Measurements from ENCODE around the gene PSMD1. TPM values are rescaled to one million over a fixed set of nuclear protein-coding genes. Genes with fewer than 3 reads are reported as not detected.
A peak's percentile ranks its signal among the peaks of the same experiment; 100 is the strongest.

Gene PSMD1
- total and polyA plus RNA-seq, 2 experiments from 2014 or later = 102 to 106 TPM

DNA sequence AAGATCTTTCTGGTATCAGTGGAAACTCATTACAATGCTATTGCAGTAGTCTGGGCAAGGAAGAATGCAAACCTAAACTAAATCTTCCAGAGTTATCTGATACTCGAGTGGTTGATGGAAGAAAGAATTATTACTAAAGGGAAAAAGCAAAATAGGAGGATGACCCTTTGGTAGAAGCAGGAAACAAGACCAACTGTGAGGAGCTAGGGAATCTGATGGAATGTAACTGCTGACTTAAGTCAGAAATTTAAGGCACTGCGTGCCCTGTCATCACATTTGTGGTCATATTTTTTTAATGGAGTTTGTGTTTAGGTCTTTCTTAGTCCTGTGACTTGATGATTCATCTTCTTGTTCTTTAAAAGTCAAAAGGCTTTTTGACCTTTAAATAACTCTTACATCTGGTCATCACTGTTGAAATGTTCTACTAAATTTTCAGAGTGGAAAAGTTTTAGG lies 105.2 kb downstream of the PSMD1 start:
- Histone ChIP-seq H3K36me3 (ENCODE audit: low read depth) (peaks cover 19% of the 10 kb centered on the region), H3K4me1 (ENCODE audit: insufficient read depth) (peaks cover 29% of the 10 kb centered on the region), H3K27me3 (replicated peaks; ENCODE audit: insufficient read depth) (no peaks in the 10 kb centered on the region), H3K27ac (peak overlapping the region; percentile 94), H3K79me2 (ENCODE audit: insufficient read depth) (no peaks in the 10 kb centered on the region), H3K4me3 (peak overlapping the region; percentile 33), H3K9me3 (ENCODE audit: low read depth) (no peaks in the 10 kb centered on the region), H2AFZ (no peak overlapping the region), H3F3A (ENCODE audit: insufficient read depth) (peaks cover 35% of the 10 kb centered on the region), H3K4me2 (ENCODE audit: unreplicated experiment) (peak overlapping the region; percentile 58), H4K20me1 (ENCODE audit: insufficient read depth) (no peaks in the 10 kb centered on the region), H3K9ac (peak overlapping the region; percentile 65), H3K9me2 (ENCODE audit: insufficient read depth) (no peaks in the 10 kb centered on the region)
- in situ Hi-C loops (cut with MboI) = no loop called here
- DNase-seq = peak; percentile 92
- WGBS, 2 experiments (ENCODE audit: low coverage in 1 of 2, low lambda C conversion rate in 2 of 2, missing lambda C conversion rate in 2 of 2) = 0 to 1% methylated on average over 2 of the region's 2 CpGs
- TF ChIP-seq EZH2 (IDR thresholded peaks at IDR 0.05; ENCODE audit: insufficient read depth, poor library complexity, severe bottlenecking) (no peak), EZH2phosphoT487 (IDR thresholded peaks at IDR 0.05; ENCODE audit: insufficient read depth, low read depth) (peak; percentile 94; the same call in 1 of the 2 replicates)

DNA sequence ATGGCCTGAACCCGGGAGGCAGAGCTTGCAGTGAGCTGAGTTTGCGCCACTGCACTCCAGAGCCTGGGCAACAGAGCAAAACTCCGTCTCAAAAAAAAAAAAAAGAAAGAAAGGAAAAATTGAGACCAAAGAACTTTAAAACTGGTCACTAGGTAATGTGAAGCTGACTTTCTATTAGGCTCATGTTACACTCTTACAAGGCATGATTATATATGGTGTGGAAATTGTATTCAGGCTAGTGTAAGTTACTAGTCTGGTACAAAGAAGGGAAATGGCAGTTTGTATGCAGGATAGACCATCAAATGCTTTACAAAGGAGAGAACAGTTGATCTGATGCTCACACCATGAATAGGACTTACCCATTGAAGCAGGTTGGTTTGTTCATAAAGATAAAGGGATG lies 106.3 kb downstream of the PSMD1 start:
- TF ChIP-seq EZH2phosphoT487 (IDR thresholded peaks at IDR 0.05; ENCODE audit: insufficient read depth, low read depth) (no peak), EZH2 (IDR thresholded peaks at IDR 0.05; ENCODE audit: insufficient read depth, poor library complexity, severe bottlenecking) (no peak)
- peak overlapping the region; percentile 94 for H3K27ac ChIP-seq
- H3K9me2 ChIP-seq (ENCODE audit: insufficient read depth) = no peaks in the 10 kb centered on the region
- in situ Hi-C loops (cut with MboI) = no loop called here
- no peak overlapping the region for H2AFZ ChIP-seq
- no peaks in the 10 kb centered on the region for H3K9me3 ChIP-seq (ENCODE audit: low read depth)
- H3K4me2 ChIP-seq (ENCODE audit: unreplicated experiment) = no peak overlapping the region
- no peaks in the 10 kb centered on the region for H4K20me1 ChIP-seq (ENCODE audit: insufficient read depth)
- H3F3A ChIP-seq (ENCODE audit: insufficient read depth) = peaks cover 35% of the 10 kb centered on the region
- no peak for DNase-seq
- WGBS, 2 experiments (ENCODE audit: low coverage in 1 of 2, low lambda C conversion rate in 2 of 2, missing lambda C conversion rate in 2 of 2) = 95 to 100% methylated on average over 3 of the region's 3 CpGs
- H3K9ac ChIP-seq = 0 out of 2 replicates have a peak overlapping the region, but pooled peaks have one; percentile 65
- no peaks in the 10 kb centered on the region for H3K79me2 ChIP-seq (ENCODE audit: insufficient read depth)
- H3K27me3 ChIP-seq (replicated peaks; ENCODE audit: insufficient read depth) = no peaks in the 10 kb centered on the region
- H3K36me3 ChIP-seq (ENCODE audit: low read depth) = peaks cover 20% of the 10 kb centered on the region
- no peak overlapping the region for H3K4me3 ChIP-seq
- H3K4me1 ChIP-seq (ENCODE audit: insufficient read depth) = peaks cover 29% of the 10 kb centered on the region

DNA sequence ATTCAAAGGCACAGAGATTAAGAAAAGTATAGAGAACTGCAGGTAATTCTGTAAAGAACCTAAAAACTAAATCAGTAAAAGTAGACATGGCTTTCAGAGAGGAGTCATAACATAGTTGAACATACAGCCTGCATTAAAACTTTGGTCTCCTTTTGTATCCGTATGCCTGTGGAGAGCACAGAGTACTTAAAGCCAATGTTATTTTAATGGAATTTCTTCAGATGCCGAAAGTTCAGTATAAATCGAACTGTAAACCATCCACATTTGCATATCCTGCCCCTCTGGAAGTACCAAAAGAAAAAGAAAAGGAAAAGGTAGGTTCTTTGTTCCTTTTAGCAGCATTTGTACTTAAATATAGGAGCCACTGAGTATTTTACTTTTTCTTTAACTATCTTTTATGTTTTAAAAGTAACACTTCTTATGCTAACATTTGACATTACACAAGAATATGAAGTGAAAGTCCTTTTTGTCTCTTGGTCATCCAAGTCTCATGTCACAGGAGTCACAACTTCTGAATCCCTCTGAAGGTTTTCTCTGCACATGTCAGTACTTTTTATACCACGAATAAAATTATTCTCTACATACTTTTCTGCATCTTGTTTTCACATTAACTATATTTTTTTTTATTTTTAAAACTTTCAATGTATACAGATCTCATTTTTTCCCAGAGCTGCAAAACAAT lies 106.9 kb downstream of the PSMD1 start:
- no peak overlapping the region for H2AFZ ChIP-seq
- H3K36me3 ChIP-seq (ENCODE audit: low read depth) = peaks cover 25% of the 10 kb centered on the region
- H3K9me2 ChIP-seq (ENCODE audit: insufficient read depth) = no peaks in the 10 kb centered on the region
- no peak for DNase-seq
- WGBS, 2 experiments (ENCODE audit: low coverage in 1 of 2, low lambda C conversion rate in 2 of 2, missing lambda C conversion rate in 2 of 2) = 95 to 96% methylated on average over 4 of the region's 4 CpGs
- in situ Hi-C loops (cut with MboI) = no loop called here
- H3K79me2 ChIP-seq (ENCODE audit: insufficient read depth) = no peaks in the 10 kb centered on the region
- no peaks in the 10 kb centered on the region for H4K20me1 ChIP-seq (ENCODE audit: insufficient read depth)
- no peaks in the 10 kb centered on the region for H3K27me3 ChIP-seq (replicated peaks; ENCODE audit: insufficient read depth)
- no peak overlapping the region for H3K9ac ChIP-seq
- TF ChIP-seq EZH2phosphoT487 (IDR thresholded peaks at IDR 0.05; ENCODE audit: insufficient read depth, low read depth) (no peak), EZH2 (IDR thresholded peaks at IDR 0.05; ENCODE audit: insufficient read depth, poor library complexity, severe bottlenecking) (no peak)
- H3K4me1 ChIP-seq (ENCODE audit: insufficient read depth) = peaks cover 29% of the 10 kb centered on the region
- no peak overlapping the region for H3K27ac ChIP-seq
- H3K9me3 ChIP-seq (ENCODE audit: low read depth) = no peaks in the 10 kb centered on the region
- no peak overlapping the region for H3K4me3 ChIP-seq
- no peak overlapping the region for H3K4me2 ChIP-seq (ENCODE audit: unreplicated experiment)
- H3F3A ChIP-seq (ENCODE audit: insufficient read depth) = peaks cover 37% of the 10 kb centered on the region

DNA sequence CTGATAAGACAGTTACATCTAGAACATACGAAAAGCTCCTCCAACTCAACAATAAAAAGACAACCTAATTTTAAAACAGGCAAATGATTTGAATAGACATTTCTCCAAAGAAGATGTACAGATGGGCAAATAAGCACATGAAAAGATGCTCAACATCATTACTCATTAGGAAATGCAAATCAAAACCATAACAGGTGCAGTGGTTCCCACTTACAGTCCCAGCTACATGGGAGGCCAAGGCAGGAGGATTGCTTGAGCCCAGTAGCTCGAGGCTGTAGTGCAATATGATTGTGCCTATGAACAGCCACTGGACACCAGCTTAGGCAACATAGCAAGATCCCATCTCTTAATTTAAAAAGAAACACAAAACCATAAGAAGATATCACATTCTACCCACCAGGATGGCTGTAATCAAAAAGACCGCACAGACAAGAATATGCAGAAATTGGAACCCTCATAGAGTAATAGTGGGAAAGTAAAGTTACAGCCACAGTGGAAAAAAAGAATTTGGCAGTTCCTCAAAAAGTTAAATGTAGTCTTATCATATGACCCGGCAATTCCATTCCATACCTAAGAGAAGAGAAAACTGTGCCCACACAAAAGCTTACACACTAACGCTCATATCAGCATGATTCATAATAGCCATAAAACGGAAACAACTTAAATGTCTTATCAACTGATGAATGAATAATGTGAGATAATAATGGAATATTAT lies 111.2 kb downstream of the PSMD1 start:
- Histone ChIP-seq H3K4me2 (ENCODE audit: unreplicated experiment) (no peak overlapping the region), H3K9ac (no peak overlapping the region), H3F3A (ENCODE audit: insufficient read depth) (peaks cover 46% of the 10 kb centered on the region), H3K9me2 (ENCODE audit: insufficient read depth) (no peaks in the 10 kb centered on the region), H4K20me1 (ENCODE audit: insufficient read depth) (no peaks in the 10 kb centered on the region), H3K27me3 (replicated peaks; ENCODE audit: insufficient read depth) (no peaks in the 10 kb centered on the region), H3K4me3 (no peak overlapping the region), H3K79me2 (ENCODE audit: insufficient read depth) (no peaks in the 10 kb centered on the region), H3K36me3 (ENCODE audit: low read depth) (peaks cover 37% of the 10 kb centered on the region), H3K9me3 (ENCODE audit: low read depth) (no peaks in the 10 kb centered on the region), H3K27ac (no peak overlapping the region), H3K4me1 (ENCODE audit: insufficient read depth) (peaks cover 30% of the 10 kb centered on the region), H2AFZ (no peak overlapping the region)
- DNase-seq = no peak
- TF ChIP-seq EZH2phosphoT487 (IDR thresholded peaks at IDR 0.05; ENCODE audit: insufficient read depth, low read depth) (no peak), EZH2 (IDR thresholded peaks at IDR 0.05; ENCODE audit: insufficient read depth, poor library complexity, severe bottlenecking) (no peak)
- 86 to 89% methylated on average over 6 of the region's 6 CpGs for WGBS, 2 experiments (ENCODE audit: low coverage in 1 of 2, low lambda C conversion rate in 2 of 2, missing lambda C conversion rate in 2 of 2)
- in situ Hi-C loops (cut with MboI) = no loop called here

Measured in GM23248 (cell line).